ENCODE measurements around the gene ACOXL.
A peak's percentile ranks its signal among the peaks of the same experiment; 100 is the strongest.

ACOXL gene

GRCh38 chr2:111091811-111092211, 359.4 kb downstream of the ACOXL start:
- DNase-seq, result no peak

- no peak for DNase-seq
Measured at GRCh38 chr2:111094691-111095090, 362.3 kb downstream of the ACOXL start.

GRCh38 chr2:111095434-111095833, 363.1 kb downstream of the ACOXL start:
- DNase-seq, result no peak

GRCh38 chr2:111099402-111099801, 367.0 kb downstream of the ACOXL start:
- no peak for DNase-seq

DNA sequence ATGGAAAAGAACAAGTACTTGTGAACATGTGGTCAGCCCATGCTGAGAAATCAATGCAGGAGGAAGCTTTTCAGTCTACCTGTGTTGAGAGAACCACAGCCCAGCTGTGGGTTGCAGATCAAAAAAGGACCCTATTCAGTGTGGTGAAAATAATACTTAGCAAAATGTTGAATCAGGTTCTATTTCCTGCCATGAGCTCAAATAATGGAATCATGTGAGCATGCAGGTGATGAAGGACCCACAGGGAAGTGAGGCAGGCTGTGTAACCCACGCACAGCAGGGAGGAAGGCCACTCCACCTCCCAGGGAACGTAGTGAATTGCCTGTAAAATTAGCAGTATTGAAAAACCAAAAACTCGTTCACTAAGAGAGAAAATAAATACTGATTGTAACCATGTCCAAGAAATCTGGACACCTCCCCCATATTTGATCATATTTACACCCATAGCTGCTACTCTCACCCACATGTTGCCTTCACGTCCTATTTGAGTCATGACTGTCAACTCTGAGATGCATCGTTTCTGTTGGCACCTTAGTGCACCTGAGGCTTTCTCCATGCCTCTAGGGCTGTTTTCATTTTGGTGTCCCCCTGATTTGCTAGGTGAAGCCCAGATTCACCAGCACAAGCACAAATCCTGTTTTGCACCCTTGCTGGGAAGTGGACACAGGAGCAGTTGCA, 367.9 kb downstream of the ACOXL start:
- peak; percentile 59 for DNase-seq

DNA sequence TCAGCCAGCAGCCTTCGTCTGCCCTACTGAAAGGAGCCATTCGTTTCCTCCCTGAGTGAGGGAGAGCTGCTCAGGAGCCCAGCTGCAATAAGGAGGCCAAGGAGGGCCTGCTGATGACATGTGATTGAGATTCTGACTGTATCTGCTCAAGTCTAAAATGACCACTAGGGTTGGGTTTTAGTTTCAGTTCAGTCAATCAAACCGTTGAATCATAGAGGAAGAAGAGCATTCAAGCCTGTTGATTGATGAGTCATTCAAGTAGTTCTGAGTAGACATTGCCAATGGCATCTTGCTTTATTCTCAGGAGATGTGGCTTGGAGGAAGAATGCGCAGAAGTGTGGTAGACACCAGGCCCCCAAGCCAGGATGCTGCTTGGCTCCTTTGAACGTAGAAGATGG, 368.4 kb downstream of the ACOXL start:
- DNase-seq, result no peak

DNA sequence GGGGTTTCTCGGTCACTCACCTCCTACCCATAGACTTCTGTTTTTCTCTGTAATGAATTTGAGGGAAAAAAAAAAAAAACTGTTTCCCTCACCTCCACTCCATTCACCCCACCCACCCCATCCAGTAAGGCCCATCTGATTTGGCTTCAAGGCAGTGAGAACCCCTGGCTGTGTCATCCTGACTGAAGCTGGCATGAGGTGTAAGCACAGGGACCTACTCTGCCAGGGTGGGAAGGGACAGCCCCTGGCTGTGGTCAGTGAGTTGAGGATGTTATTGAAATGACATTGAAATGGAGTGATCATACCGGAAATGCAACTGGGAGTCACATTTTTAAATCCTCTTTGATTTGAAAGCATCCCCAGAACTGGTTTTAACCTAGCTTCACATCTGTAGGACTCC, 369.2 kb downstream of the ACOXL start:
- no peak for DNase-seq

- no peak for DNase-seq
Measured at GRCh38 chr2:111102216-111102615, 369.8 kb downstream of the ACOXL start.

- DNase-seq, result no peak
Measured at GRCh38 chr2:111105926-111106325, 373.6 kb downstream of the ACOXL start.

DNA sequence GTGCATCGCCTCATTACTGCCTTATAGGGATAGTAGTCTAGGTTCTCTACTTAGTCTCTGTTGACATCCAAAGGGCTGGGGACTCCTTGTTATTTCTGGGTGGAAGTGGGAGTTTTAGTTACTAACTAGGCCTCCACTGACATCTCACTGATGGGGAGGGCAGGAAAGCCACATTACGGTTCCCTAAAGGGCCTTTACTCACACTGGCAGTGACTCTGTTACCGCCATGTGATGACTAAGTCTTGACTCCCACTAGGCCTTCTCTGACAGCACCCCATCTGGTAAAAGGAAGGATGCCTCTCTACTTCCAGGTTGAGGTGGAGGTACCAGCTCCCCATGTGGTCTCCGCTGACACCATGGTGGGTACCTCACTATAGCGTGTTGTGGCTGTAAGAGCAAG, 374.3 kb downstream of the ACOXL start:
- no peak for DNase-seq

DNA sequence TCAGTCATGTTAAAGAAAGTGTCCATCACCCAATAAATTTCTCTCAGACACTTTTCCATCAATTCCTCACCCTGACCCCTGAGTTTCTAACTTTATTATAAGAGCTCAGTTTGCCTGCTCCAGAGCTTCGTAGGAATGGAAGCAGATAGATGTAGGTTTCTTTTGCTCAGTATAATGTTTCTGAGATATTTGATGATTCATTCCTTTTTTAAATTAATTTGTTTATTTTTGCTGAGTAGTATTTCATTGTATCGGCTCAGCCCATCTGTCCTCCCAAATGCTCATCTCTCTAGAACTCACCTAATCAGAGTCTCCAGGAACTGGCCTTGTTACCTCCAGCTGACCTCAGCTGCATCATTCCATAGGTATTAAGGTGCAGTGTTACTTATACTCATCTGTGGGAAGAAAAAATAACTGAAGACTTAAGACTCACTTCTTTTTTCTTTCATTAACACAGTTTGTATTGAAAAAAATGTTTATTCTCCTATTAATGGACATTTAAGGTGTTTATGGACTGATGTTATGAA, 376.4 kb downstream of the ACOXL start:
- DNase-seq, result no peak

DNA sequence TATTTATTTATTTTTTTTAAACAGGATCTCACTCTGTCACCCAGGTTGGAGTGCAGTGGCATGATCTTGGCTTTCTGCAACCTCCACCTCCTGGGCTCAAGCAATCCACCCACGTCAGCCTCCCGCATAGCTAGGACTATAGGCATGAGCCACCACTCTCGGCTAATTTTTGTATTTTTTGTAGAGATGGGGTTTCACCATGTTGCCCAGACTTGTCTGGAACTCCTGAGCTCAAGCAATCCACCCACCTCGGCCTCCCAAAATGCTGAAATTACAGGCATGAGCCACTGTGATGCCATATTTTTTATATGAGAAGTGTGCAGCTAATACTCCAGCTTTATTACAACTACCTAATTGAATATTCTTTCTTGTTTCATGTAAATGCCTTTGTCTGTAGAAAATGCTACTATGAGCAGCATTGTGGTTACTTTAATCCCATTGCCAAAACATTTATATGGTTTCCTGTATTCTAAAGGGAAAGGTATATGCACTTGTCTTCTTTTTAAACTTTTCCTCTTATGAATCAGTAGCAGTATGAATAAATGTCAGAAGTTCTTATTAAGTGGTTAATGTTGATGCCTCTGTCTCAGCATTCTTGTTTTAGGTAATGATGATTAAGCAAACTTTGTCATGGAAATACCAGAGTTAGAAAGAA, 378.9 kb downstream of the ACOXL start:
- no peak for DNase-seq

DNA sequence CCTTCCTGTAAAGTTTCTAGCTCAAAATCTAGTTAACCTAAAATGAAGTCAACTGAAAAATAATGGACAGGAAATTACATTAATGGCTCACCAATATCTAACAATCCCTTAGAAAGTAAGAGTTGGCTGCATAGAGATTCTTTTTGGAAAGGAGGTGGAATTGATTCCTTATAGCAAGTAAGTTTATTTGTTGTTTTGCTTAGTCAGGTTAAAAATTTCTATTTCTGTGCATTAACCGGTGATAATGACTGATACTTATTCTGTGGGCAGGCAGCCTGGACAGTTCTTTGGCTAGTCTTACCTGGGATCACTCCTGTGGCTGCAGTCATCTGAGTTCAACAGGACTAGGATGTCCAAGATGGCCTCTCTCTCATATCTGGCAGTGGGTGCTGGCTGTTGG, 381.5 kb downstream of the ACOXL start:
- no peak for DNase-seq

GRCh38 chr2:111116011-111116746, 383.8 kb downstream of the ACOXL start:
- no peak for DNase-seq

DNA sequence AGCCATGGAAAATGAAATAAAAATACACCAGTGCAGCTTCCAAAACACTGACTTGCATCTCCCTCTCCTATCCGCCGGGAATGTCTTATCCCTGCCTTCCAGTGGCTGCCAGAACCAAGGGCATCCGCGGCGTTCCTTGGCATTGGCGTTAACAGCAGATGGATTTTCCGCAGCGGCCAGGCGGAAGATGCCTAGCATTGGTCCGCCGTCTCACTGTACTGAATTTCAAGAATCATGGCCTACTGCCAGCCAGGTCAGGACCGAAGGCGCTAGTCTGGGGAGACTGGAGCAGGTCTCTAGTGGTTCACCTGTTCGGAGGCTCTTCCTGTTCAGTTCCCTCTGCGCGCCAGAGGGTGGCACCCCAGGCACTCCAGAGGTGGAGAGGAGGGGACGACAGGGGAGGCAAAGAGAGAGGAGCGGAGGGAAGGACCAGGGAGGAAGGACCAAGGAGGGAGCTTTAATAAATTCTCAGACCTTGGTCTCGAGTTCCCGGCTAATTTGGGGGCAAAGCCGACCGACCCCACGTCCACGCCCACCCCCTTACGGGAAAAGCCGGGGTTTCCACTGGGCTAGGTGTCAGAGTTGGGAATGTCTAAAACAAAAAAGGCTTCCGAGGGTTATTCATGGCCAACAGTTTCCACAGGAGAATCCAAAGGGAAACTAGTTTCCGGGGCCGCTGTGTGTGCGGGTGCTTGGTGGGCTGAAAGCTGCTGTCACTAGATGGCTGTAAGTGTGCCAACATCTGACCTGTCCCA, 384.6 kb downstream of the ACOXL start:
- DNase-seq, result peak; percentile 66

DNA sequence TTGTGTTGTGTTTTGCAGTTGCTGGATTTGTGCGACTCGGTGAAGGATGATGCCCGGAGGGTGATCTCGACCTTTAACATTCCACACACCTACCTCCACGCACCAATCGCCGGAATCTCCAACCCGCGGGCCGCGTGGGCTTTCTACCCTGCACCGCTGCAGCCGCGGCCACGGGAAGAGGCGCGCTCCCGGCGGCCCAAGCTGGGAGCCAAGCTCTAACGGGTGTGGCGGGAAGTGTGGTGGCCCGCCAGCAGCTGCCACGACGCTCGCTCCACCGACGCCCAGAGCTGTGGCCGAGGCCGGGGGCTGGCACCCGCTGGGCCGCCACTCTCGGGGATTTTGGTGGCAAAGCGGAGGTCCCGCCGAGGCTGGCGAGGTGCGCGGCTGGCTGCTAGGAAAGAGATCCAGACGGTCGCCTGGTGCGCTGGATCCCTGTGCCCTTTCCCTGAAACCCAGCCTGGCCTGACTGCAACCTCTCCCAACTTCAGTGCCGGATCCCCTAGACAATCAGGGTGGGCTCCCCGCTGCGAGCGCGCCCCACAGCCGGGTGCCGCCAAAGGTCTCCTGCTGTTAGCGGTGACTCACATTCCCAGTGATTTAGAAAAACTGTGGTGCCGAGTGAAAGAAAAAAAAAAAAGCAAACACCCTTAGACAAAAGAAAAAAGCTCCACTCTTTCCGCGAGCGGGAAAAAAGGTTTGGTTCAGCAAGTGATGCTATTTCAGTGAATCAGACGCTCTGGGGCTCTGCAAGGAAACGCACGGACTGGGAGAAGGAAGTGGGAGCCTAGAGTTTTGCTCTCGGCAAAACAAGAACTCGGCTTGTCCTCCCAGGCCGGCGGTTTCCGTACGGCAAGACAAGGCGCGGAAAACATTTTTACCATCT, 385.5 kb downstream of the ACOXL start:
- DNase-seq, result no peak

- DNase-seq, result no peak
Measured at GRCh38 chr2:111118481-111118980, 386.2 kb downstream of the ACOXL start.

DNA sequence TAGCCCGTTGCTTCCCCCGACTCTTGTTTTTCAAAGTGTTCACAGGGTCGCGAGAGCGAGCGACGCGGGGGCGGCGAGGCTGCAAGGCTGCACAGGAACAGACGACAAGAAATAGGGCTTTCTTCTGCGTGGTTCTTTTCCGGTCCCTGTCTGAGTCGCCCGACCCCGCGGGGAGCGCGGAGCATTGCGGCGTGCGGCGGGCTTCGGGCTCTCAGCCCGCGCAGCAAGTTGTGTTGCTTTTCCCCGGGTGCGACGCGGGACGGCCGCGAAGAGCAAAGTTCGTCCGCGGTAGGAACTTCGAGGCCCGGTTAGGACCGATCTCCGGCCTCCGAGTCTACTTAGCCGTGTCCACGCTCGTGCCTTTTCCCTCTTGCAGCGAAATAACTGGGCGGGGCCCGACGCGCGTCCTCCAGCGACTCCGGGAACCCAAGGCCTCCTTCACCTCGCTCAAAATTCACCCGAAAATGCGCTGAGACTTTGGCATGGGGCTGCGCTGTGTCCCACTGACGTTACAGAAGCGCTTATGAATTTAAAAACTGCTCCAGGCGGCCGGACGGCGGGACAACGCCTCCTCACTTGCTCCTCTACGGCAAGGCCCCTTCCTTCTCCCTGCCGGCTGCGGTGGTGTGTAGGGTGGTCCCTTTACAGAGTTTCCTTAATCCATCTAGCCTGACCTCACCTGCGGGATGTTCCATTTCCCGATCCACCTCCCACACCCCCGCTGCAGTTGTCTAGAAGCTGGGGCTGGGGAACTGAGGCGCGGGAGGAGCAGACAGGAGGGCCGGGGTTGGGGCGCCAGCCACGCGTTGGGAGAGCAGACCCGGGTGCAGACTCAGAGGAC, 386.8 kb downstream of the ACOXL start:
- no peak for DNase-seq

- DNase-seq, result no peak
Measured at GRCh38 chr2:111119822-111120252, 387.5 kb downstream of the ACOXL start.

DNA sequence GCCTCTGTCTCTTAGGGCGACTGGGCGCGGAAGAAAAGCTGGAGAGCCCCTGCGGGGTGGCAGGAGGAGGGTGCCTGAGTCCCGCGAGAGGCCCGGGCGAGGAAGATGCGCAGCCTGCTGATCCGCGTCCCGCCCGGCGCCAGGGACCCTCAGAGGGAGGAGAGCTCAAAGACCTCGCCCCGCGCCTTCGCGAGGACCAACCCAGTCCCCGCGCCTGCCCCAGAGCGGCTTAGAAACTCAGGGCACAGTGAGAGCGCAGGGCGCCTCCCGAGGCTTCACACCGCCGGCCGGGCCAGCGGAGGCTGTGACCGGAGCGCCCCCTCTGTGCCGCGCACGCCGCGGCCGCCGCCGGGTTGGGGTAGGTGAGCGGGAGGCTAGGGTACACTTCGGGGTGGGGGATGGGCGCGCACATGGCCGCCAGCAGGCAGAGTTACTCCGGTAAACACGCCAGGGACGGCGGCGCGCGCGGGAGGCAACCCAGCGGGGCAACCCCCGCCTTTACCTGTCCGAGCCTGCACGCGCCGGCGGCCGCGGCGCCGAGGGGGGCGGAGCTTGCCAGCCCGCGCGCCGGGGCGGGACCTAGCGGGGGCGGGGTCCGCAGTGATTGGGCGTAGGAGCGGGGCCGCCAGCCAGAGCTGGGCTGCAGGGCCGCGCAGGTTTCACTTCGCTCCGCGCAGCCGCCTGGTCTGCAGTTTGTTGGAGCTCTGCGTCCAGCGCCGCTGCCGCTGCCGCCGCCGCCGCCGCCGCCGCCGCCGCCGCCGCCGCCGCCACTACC, 388.1 kb downstream of the ACOXL start, which contains the start of gene BCL2L11:
BCL2L11 (plus strand) TSS at position 662 of the 775 bp plus-strand sequence. CDS start 2,832 bp downstream, outside the sequence.
- DNase-seq, result peak; percentile 95

Measured in NCI-H345 (cell line).